GM23248 (cell line): ENCODE results near the gene PARP15.

Experiments used
- EZH2 ChIP-seq: fragments of 200-600 bp; sonication (generic); IDR thresholded peaks from 2 replicates; pipeline ENCODE4 v1.6.1; 2018; ENCODE audit warnings: antibody characterized with exemption, mild to moderate bottlenecking; ENCODE audit not compliant: insufficient read depth, poor library complexity, severe bottlenecking
- EZH2phosphoT487 ChIP-seq: fragments of 200-600 bp; sonication (generic); IDR thresholded peaks from 2 replicates; pipeline ENCODE4 v1.6.1; 2018; ENCODE audit warnings: antibody characterized with exemption, moderate library complexity, mild to moderate bottlenecking, low read depth; ENCODE audit not compliant: insufficient read depth

DNA sequence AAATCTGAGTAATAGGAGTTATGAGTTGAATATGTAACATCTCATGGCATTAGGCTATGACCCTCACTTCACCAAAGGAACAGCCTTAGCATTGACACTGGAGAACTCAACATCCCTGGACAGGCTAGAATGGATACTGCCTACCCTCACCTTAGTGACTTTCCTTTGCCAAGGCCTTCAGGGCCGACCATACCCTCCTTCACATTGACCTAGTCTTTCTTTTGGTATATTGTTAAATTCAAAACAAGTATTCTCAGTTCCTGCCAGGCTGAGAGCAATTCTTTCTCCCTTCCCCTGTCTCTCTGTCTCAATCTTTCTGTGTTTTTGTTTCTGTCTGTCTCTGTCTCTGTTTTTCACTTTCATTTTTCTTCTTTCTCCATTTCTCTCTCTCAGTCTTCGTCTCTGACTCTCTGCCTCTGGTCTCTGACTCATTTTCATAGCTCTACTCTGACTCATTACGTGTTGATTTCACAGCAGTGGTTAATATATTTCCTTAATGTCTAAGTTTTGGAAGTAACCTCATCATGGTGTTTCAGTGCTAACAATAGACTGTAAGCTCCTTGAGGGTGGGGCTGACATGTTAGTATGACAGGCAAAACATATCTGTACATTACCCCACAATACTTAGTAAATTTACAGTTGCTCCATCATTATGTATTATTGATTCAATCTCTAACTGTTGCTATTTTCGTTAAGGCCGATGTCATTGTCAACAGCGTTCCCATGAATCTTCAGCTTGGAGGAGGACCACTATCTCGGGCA is 32.5 kb downstream of the PARP15 start:
- TF ChIP-seq EZH2 (no peak), EZH2phosphoT487 (no peak)
